Nephron progenitor cell (in vitro differentiated cells): ENCODE measurements around the gene TNRC6A.

Experiments
- DNase-seq: peaks from one replicate; pipeline ENCODE4 v3.0.0; 2021
- H3K27ac Mint-ChIP-seq: 2 replicates; pipeline ENCODE4 v1.8.0; 2021; ENCODE audit warnings: mild to moderate bottlenecking, moderate library complexity, mixed read lengths
- H3K27me3 Mint-ChIP-seq: 2 replicates; pipeline ENCODE4 v1.8.0; 2021; ENCODE audit warnings: mild to moderate bottlenecking, low read depth, mixed read lengths; ENCODE audit not compliant: poor library complexity
- H3K36me3 Mint-ChIP-seq: 2 replicates; pipeline ENCODE4 v1.8.0; 2021; ENCODE audit warnings: low read depth, mixed read lengths
- H3K4me1 Mint-ChIP-seq: 2 replicates; pipeline ENCODE4 v1.8.0; 2021; ENCODE audit warnings: mixed read lengths
- H3K4me3 Mint-ChIP-seq: 2 replicates; pipeline ENCODE4 v1.8.0; 2021; ENCODE audit warnings: mild to moderate bottlenecking, moderate library complexity, mixed read lengths
- H3K9me3 Mint-ChIP-seq: 2 replicates; pipeline ENCODE4 v1.8.0; 2021; ENCODE audit warnings: mild to moderate bottlenecking, moderate library complexity, mixed read lengths
- CTCF ChIP-seq: fragments of 200-600 bp; sonication (generic); IDR thresholded peaks from 2 replicates; pipeline ENCODE4 v1.5.0; 2021; ENCODE audit warnings: antibody characterized with exemption

TNRC6A gene

GRCh38 chr16:24729243-24729950, at the start of gene TNRC6A:
Gene TNRC6A (plus strand): TSS chr16:24729651. CDS start chr16:24729842, 191 bp downstream.
- Mint-ChIP-seq H3K9me3 (no peaks in the 10 kb centered on the region), H3K4me1 (peaks cover 33% of the 10 kb centered on the region), H3K36me3 (peaks cover 26% of the 10 kb centered on the region), H3K27ac (peak within 1 kb of the TSS; percentile 96), H3K4me3 (peak within 1 kb of the TSS; percentile 100), H3K27me3 (peaks cover 3% of the 10 kb centered on the region)
- TF ChIP-seq CTCF = no peak
- DNase-seq = peak; percentile 88

GRCh38 chr16:24681793-24682192, 47.7 kb upstream of the TNRC6A start:
- H3K27me3 Mint-ChIP-seq = peaks cover 17% of the 10 kb centered on the region
- no peaks in the 10 kb centered on the region for H3K36me3 Mint-ChIP-seq
- H3K4me1 Mint-ChIP-seq = peaks cover 36% of the 10 kb centered on the region
- no peak for TF ChIP-seq CTCF
- no peak for DNase-seq
- no peak overlapping the region for H3K4me3 Mint-ChIP-seq
- no peaks in the 10 kb centered on the region for H3K9me3 Mint-ChIP-seq
- peak overlapping the region; percentile 9 for H3K27ac Mint-ChIP-seq

GRCh38 chr16:24683250-24683649, 46.2 kb upstream of the TNRC6A start:
- TF ChIP-seq CTCF = no peak
- H3K27ac Mint-ChIP-seq = no peak overlapping the region
- H3K36me3 Mint-ChIP-seq = no peaks in the 10 kb centered on the region
- H3K4me1 Mint-ChIP-seq = peaks cover 39% of the 10 kb centered on the region
- DNase-seq = no peak
- no peak overlapping the region for H3K4me3 Mint-ChIP-seq
- H3K27me3 Mint-ChIP-seq = peaks cover 9% of the 10 kb centered on the region
- H3K9me3 Mint-ChIP-seq = no peaks in the 10 kb centered on the region

DNA sequence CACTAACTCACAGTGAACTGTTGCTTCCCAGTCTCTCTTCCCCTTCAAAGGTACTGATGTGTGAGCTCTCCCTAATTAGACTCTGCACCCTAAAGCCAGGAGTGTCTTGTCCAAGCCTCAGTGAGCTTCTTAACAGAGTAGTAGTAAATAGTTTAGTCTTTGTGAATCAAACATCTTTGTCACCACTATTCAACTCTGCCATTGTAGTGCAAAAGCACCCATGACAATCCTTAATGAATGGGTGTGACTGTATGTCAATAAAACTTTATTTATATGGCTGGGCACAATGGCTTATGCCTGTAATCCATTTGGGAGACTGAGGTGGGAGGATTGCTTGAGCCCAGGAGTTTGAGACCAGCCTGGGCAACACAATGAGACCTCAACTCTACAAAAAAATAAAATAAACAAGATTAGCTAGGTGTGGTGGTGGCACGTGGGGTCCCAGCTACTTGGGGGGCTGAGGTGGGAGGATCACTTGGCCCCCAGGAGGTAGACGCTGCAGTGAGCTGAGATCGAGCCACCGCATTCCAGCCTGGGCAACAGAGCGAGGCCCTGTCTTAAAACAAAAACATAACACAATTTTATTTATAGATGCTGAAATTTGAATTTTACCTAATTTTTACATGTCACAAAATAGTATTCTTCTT, 45.5 kb upstream of the TNRC6A start:
- H3K36me3 Mint-ChIP-seq = no peaks in the 10 kb centered on the region
- H3K4me3 Mint-ChIP-seq = no peak overlapping the region
- no peak overlapping the region for H3K27ac Mint-ChIP-seq
- peaks cover 41% of the 10 kb centered on the region for H3K4me1 Mint-ChIP-seq
- H3K27me3 Mint-ChIP-seq = peaks cover 9% of the 10 kb centered on the region
- TF ChIP-seq CTCF = no peak
- no peak for DNase-seq
- no peaks in the 10 kb centered on the region for H3K9me3 Mint-ChIP-seq

DNA sequence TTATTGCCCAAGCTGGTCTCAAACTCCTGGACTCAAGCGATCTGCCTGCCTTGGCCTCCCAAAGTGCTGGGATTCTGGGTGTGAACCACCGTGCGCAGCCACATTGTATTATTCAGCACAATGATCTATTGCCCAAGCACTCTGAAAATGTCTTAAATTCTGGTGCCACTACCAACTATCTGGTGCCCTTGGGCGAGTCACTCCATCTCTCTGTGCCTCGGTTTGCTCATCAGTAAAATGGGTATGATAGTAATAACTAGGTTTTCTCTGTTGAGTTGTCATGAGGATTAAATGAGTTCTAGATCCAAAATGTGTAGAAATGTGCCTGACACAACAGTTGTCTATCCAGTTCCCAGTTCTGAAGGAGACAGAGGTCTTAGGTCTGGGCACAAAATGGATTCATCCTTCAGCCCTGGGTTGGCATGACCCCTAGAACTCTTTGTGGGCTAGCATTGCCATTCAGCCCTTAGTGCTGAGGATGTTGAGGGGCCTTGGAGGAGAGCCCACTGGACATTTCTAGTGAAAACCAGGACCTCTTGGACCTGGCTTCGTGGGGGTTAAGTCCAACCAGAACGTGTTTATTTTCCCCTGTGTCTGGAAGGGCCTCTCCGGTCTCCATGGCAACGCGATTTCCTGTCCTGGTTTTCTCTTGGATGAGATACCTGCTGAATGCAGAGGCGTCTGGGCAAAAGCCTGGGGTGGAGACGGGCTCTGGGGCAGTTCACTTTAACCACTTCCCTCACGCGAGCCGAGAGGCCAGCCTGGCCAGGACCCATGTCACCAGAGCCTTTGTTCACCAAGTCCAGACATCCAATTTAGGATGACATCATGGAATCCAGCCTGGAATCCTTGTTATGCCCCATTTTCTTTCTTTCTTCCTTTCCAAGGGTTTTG, 43.7 kb upstream of the TNRC6A start:
- no peaks in the 10 kb centered on the region for H3K9me3 Mint-ChIP-seq
- H3K27me3 Mint-ChIP-seq = peaks cover 2% of the 10 kb centered on the region
- H3K27ac Mint-ChIP-seq = peak overlapping the region; percentile 99
- peak overlapping the region; percentile 67 for H3K4me3 Mint-ChIP-seq
- peaks cover 45% of the 10 kb centered on the region for H3K4me1 Mint-ChIP-seq
- no peak for TF ChIP-seq CTCF
- DNase-seq = peak; percentile 60
- H3K36me3 Mint-ChIP-seq = no peaks in the 10 kb centered on the region
